ENCODE measurements around the gene SMARCB1.

Gene SMARCB1

GRCh38 chr22:23828800-23829680 lies 42.3 kb downstream of the SMARCB1 start:
- no peak overlapping the region for H3K4me3 ChIP-seq (ENCODE audit: low read depth, low read length)

GRCh38 chr22:23829845-23830372 lies 43.1 kb downstream of the SMARCB1 start:
- H3K4me3 ChIP-seq (ENCODE audit: low read depth, low read length), result no peak overlapping the region

GRCh38 chr22:23831261-23831660 lies 44.5 kb downstream of the SMARCB1 start:
- H3K4me3 ChIP-seq (ENCODE audit: low read depth, low read length), result no peak overlapping the region

GRCh38 chr22:23831781-23832180 lies 45.0 kb downstream of the SMARCB1 start:
- no peak overlapping the region for H3K4me3 ChIP-seq (ENCODE audit: low read depth, low read length)

GRCh38 chr22:23832226-23833016 lies 45.7 kb downstream of the SMARCB1 start:
- no peak overlapping the region for H3K4me3 ChIP-seq (ENCODE audit: low read depth, low read length)

- no peak overlapping the region for H3K4me3 ChIP-seq (ENCODE audit: low read depth, low read length)
Measured at GRCh38 chr22:23833017-23833751, 46.4 kb downstream of the SMARCB1 start.

GRCh38 chr22:23833911-23834317 lies 47.1 kb downstream of the SMARCB1 start:
- no peak overlapping the region for H3K4me3 ChIP-seq (ENCODE audit: low read depth, low read length)

GRCh38 chr22:23834406-23834792 lies 47.6 kb downstream of the SMARCB1 start:
- H3K4me3 ChIP-seq (ENCODE audit: low read depth, low read length), result no peak overlapping the region

- H3K4me3 ChIP-seq (ENCODE audit: low read depth, low read length), result no peak overlapping the region
Measured at GRCh38 chr22:23834793-23835483, 48.2 kb downstream of the SMARCB1 start.

- no peak overlapping the region for H3K4me3 ChIP-seq (ENCODE audit: low read depth, low read length)
Measured at GRCh38 chr22:23835484-23836144, 48.8 kb downstream of the SMARCB1 start.

- H3K4me3 ChIP-seq (ENCODE audit: low read depth, low read length), result no peak overlapping the region
Measured at GRCh38 chr22:23836281-23836680, 49.5 kb downstream of the SMARCB1 start.

GRCh38 chr22:23836692-23837495 lies 50.1 kb downstream of the SMARCB1 start:
- no peak overlapping the region for H3K4me3 ChIP-seq (ENCODE audit: low read depth, low read length)

GRCh38 chr22:23837496-23837859 lies 50.7 kb downstream of the SMARCB1 start:
- no peak overlapping the region for H3K4me3 ChIP-seq (ENCODE audit: low read depth, low read length)

GRCh38 chr22:23837911-23838680 lies 51.3 kb downstream of the SMARCB1 start:
- H3K4me3 ChIP-seq (ENCODE audit: low read depth, low read length), result peak overlapping the region; percentile 58

GRCh38 chr22:23838681-23839468 lies 52.1 kb downstream of the SMARCB1 start, which contains the start of gene DERL3:
Gene DERL3 (minus strand): TSS chr22:23839006. CDS start chr22:23838987, 19 bp downstream.
- peak within 1 kb of the TSS; percentile 58 for H3K4me3 ChIP-seq (ENCODE audit: low read depth, low read length)

GRCh38 chr22:23840026-23840425 lies 53.3 kb downstream of the SMARCB1 start:
- no peak overlapping the region for H3K4me3 ChIP-seq (ENCODE audit: low read depth, low read length)

GRCh38 chr22:23841292-23841691 lies 54.5 kb downstream of the SMARCB1 start:
- no peak overlapping the region for H3K4me3 ChIP-seq (ENCODE audit: low read depth, low read length)

Data from iPS-11a (cell line).